HEK293T (cell line): Measurements from ENCODE around the gene RLBP1.

Experiments used
- CTCF ChIA-PET: fragments of 350-600 bp; formaldehyde crosslinking; extraction: SDS; loops from one replicate; lab custom pipeline; 2021; ENCODE audit warnings: antibody characterized with exemption, inconsistent platforms; lab: Yijun Ruan, JAX
- POLR2A ChIA-PET: fragments of 350-600 bp; formaldehyde crosslinking; extraction: SDS; loops from one replicate; lab custom pipeline; 2020; ENCODE audit warnings: antibody characterized with exemption, inconsistent platforms; lab: Yijun Ruan, JAX
- DNase-seq: peaks from one replicate; pipeline ENCODE4 v3.0.0; 2012; ENCODE audit warnings: mixed read lengths; ENCODE audit errors: extremely low spot score
- ARNT ChIP-seq: fragments of 450-650 bp; IDR thresholded peaks from 2 replicates; pipeline ENCODE4 v1.6.1; 2017; ENCODE audit warnings: mild to moderate bottlenecking
- BHLHE40 ChIP-seq: fragments of 450-650 bp; IDR thresholded peaks from 2 replicates; pipeline ENCODE4 v1.6.1; 2016; ENCODE audit warnings: mild to moderate bottlenecking, moderate library complexity, borderline replicate concordance
- CTBP1 ChIP-seq: fragments of 450-650 bp; IDR thresholded peaks from 2 replicates; pipeline ENCODE4 v1.6.1; 2016; ENCODE audit warnings: borderline replicate concordance
- ELF4 ChIP-seq: fragments of 450-650 bp; IDR thresholded peaks from 2 replicates; pipeline ENCODE4 v1.6.1; 2017; ENCODE audit warnings: antibody characterized with exemption
- FOXA1 ChIP-seq: fragments of 450-650 bp; IDR thresholded peaks from 2 replicates; pipeline ENCODE4 v1.6.1; 2016; ENCODE audit warnings: mild to moderate bottlenecking
- FOXK2 ChIP-seq: fragments of 450-650 bp; IDR thresholded peaks from 2 replicates; pipeline ENCODE4 v1.6.1; 2016; ENCODE audit warnings: mild to moderate bottlenecking
- FOXM1 ChIP-seq: fragments of 450-650 bp; IDR thresholded peaks from 2 replicates; pipeline ENCODE4 v1.6.1; 2017; ENCODE audit warnings: mild to moderate bottlenecking, borderline replicate concordance
- HDGF ChIP-seq: fragments of 450-650 bp; IDR thresholded peaks from 2 replicates; pipeline ENCODE4 v1.6.1; 2017; ENCODE audit warnings: antibody characterized with exemption, borderline replicate concordance
- L3MBTL2 ChIP-seq: fragments of 450-650 bp; conservative IDR thresholded peaks from 2 replicates; pipeline ENCODE4 v1.6.1; 2016; ENCODE audit warnings: mild to moderate bottlenecking
- LEF1 ChIP-seq: fragments of 450-650 bp; IDR thresholded peaks from 2 replicates; pipeline ENCODE4 v1.6.1; 2017; ENCODE audit warnings: mild to moderate bottlenecking, borderline replicate concordance
- NFRKB ChIP-seq: fragments of 450-650 bp; IDR thresholded peaks from 2 replicates; pipeline ENCODE4 v1.6.1; 2016; ENCODE audit warnings: mild to moderate bottlenecking, moderate library complexity
- SP1 ChIP-seq: fragments of 450-650 bp; IDR thresholded peaks from 2 replicates; pipeline ENCODE4 v1.6.1; 2017
- SUZ12 ChIP-seq: fragments of 450-650 bp; IDR thresholded peaks from 2 replicates; pipeline ENCODE4 v1.6.1; 2016; ENCODE audit warnings: mild to moderate bottlenecking
- TARDBP ChIP-seq: fragments of 450-650 bp; IDR thresholded peaks from 2 replicates; pipeline ENCODE4 v1.6.1; 2016
- ZNF384 ChIP-seq: fragments of 450-650 bp; IDR thresholded peaks from 2 replicates; pipeline ENCODE4 v1.6.1; 2016
- TF ChIP-seq, protein P1 (sequence below): fragments of 450-650 bp; IDR thresholded peaks from 2 replicates; pipeline ENCODE4 v1.6.1; 2016

The RLBP1 gene

DNA sequence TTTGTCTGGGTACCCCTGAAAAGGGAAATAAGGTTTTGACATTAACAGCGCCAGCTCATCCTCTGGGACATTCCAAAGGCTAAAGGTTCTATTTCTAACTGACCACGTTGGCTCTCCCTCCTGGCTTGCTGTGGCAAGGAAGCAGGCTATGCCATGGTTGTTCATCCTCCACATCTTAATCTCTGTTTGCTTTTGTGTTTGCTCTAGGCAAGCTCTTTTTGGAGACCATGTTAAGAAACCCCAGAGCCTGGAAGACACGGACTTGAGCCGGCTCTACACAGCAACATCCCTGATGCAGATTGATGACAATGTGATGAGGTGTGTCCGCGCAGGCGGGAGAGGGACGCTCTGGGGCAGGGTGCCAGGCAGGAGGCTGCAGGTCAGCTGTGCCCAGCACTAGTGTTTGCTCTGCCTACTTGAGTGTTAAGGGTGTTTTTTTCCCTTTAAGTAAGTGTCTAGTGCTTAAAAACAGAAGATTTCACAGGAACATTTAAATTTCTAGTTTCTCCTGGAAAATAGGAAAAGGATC, 33.3 kb downstream of the RLBP1 start:
- TF ChIP-seq L3MBTL2 (no peak), TARDBP (no peak)
- ChIA-PET POLR2A (no interaction called here), CTCF (interaction anchor here (0.5 to 3.6 kb wide), 4 partner anchors 10 to 353 kb away, joined by 3 to 15 read pairs (median 5); no protein-coding TSS in a partner anchor)
- DNase-seq, result no peak

DNA sequence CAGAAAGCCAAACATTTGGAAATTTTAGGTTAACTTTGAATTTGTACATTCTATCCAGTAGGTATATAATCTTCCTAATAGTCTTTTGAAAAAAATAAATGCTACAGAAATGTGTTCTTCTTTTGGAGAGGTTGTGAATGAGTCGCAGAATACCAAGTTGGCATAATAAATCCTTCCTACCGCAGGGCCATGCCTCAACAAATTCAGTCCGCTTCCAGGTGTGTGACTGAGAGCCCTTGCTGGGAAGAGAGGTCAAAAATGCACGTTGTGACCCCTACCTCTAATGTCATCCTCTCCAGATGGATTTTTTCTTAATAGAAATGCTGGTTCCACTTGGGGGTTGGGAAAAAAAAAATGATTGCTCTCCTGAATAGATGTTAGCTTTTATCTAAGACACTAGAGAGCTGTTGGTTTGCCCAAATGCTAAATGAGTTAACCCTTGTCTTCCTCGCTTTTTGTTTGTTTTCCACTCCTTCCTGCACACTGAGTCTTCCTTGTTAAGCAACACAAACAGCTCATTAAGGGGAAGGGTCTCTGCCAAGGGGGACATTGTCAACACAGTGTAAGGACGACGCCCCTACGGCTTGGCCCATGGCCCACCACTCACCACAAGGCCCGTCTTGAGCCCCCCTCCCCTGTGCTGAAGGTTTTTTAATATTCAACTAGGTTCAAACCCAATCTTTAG, 33.9 kb downstream of the RLBP1 start:
- TF ChIP-seq FOXM1 (no peak), L3MBTL2 (no peak)
- POLR2A ChIA-PET, result no interaction called here
- DNase-seq, result no peak
- CTCF ChIA-PET, result interaction anchor here (1.1 to 3.6 kb wide), 3 partner anchors 10 to 353 kb away, joined by 4 to 15 read pairs (median 6); no protein-coding TSS in a partner anchor

DNA sequence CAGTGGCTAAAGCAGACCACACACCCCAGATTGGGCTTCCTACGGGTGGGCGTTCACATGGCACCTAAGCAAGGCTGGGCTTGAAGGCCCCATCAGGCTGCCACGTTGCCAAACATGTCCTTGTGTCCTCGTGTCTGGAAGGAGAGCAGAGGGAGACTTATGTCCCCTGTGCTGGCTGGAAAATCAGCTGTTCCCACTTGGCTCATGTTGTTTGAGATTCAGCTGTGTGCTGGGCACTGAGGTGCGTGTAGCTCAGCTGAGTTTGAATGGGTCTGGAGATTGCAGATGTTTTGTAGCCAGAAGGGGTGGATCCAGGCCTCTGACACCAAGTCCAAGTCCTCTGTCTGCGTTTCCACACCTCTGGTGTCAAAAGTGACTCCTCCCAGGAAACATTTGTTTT, 34.6 kb downstream of the RLBP1 start:
- POLR2A ChIA-PET, result no interaction called here
- CTCF ChIA-PET, result interaction anchor here (1.8 to 3.6 kb wide), 2 partner anchors 9 to 15 kb away, joined by 6 to 15 read pairs; no protein-coding TSS in a partner anchor

DNA sequence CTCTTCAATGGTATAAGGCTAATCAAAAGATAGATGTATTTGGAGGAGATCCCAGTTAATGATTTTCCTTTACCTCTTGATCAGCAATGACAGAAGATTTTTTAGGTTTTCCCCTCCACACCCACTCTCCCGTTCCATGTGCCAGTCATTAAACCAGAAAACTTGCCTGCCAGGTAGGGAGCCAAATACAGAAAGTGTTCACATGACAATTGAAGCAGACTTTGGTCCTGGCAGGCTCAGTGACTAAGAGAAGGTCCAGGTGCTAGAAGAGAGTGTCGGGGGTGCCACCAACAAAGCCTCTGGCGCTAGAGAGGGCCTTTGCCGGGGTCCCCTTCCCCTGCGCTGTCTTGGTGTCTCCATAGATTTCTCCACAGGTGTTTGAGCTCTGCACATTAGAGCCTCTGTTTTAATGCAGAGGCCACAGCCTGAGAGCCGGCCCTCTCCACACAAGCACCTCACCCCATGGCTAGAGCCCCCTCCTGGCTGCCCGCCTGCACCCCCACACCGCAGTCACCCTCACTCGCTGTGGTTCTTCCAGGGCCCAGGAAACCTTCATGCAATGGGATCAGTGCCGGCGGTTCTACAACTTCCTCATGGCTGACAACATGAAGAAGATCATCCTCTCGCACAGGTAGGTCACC, 36.4 kb downstream of the RLBP1 start:
- DNase-seq, result no peak
- ChIA-PET CTCF (no interaction called here), POLR2A (no interaction called here)
- no peak for TF ChIP-seq TARDBP
- TF ChIP-seq ARNT, result no peak
- TF ChIP-seq ZNF384, result no peak
- no peak for TF ChIP-seq FOXK2
- TF ChIP-seq NFRKB, result no peak
- TF ChIP-seq LEF1, result no peak
- no peak for TF ChIP-seq HDGF
- no peak for TF ChIP-seq ELF4
- TF ChIP-seq L3MBTL2, result no peak
- no peak for TF ChIP-seq BHLHE40
- no peak for TF ChIP-seq SP1
- no peak for TF ChIP-seq SUZ12
- TF ChIP-seq, protein P1, sequence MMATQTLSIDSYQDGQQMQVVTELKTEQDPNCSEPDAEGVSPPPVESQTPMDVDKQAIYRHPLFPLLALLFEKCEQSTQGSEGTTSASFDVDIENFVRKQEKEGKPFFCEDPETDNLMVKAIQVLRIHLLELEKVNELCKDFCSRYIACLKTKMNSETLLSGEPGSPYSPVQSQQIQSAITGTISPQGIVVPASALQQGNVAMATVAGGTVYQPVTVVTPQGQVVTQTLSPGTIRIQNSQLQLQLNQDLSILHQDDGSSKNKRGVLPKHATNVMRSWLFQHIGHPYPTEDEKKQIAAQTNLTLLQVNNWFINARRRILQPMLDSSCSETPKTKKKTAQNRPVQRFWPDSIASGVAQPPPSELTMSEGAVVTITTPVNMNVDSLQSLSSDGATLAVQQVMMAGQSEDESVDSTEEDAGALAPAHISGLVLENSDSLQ, result no peak
- no peak for TF ChIP-seq FOXM1
- no peak for TF ChIP-seq CTBP1
- TF ChIP-seq FOXA1, result no peak

More for the DNA sequence above, 34.6 kb downstream of the RLBP1 start:
- TF ChIP-seq FOXM1 (no peak), NFRKB (no peak), L3MBTL2 (no peak), BHLHE40 (no peak), ELF4 (no peak), HDGF (no peak)
- no peak for DNase-seq

DNA sequence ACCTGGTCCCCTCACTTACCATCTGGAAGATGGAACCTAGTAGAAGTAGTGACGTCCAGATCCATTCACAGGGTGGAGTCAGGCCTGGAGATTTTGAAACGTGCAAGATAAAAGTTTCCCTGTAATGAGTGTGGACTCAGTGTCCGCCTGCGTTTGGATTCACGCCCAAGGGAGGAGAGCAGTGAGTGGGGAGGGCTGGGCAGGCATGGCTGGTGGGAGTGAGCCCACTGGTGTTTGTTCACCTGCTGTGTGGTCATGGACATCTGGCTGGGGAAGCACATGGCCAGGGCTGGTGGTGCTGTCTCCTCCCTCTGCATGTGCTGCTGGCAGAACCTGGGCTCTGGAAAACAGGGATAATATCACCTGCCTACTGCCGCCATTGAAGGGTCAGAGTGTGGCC, 37.0 kb downstream of the RLBP1 start:
- TF ChIP-seq ELF4 (no peak), SP1 (no peak), HDGF (no peak), ARNT (no peak), TARDBP (no peak), L3MBTL2 (no peak), LEF1 (no peak), FOXA1 (no peak), BHLHE40 (no peak), SUZ12 (no peak), NFRKB (no peak), ZNF384 (no peak)
- DNase-seq, result no peak
- ChIA-PET CTCF (interaction anchor here (2.6 kb wide), 1 partner anchor 13 kb away, joined by 10 read pairs; no protein-coding TSS in a partner anchor), POLR2A (no interaction called here)

DNA sequence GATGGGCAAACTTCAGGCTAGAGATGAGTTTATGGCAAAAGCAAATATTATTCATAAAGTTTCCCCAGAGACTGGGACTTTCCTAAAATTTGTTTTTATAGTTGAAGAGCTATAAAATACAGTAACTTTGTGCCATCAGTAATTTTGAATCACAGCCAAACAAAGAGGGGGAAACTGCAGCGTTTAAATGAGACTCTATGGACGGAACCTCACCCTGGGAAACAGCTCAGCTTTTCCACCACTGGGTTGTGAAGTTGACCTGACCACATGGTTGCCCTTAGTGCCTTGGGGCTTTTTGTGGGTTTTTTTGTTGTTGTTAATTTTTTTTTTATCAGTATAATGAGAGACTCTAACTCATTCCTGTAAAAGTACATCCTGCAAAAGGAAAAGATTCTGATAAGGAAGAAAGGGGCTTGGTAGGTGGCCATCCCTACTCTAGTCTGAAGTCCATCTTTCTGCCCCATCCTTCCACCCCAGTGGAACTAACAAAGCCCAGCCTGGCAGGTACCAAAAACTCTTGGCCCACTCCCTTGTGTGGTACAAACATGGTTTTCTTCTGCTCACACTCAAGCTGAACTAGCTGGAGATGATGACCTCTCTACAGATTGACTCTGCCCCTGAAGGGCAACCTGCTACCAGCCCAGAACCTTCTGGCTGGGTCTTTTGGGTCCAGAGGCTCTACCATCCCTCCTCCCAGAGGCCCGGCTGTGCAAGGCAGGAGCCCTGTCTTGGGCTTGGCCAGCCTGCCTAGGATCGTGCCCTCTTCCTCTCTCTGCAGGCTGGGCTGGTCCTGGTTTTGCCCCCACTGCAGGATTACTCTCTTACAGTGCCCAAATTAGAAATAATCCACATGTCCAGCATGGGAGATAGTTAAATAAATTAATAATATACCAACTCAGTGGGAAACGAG, 41.2 kb downstream of the RLBP1 start:
- ChIA-PET CTCF (interaction anchor here (1.1 kb wide), 1 partner anchor 9 kb away, joined by 4 read pairs; no protein-coding TSS in a partner anchor), POLR2A (no interaction called here)
- TF ChIP-seq FOXK2 (no peak), BHLHE40 (no peak), NFRKB (no peak), ZNF384 (no peak), FOXM1 (no peak), SUZ12 (no peak), FOXA1 (no peak)
- TF ChIP-seq, protein P1, result no peak
- no peak for DNase-seq
